PC-9 (cell line): ENCODE data around the gene SLC25A30. TPM values are rescaled to one million over a fixed set of nuclear protein-coding genes. Genes with fewer than 3 reads are reported as not detected.

Experiments used
- Bru-seq: library from RNA; stranded (reverse); fragments of 400-500 nt; gene quantifications from one replicate; lab custom pipeline; 2021; lab: Mats Ljungman, UMichigan
- BruChase-seq, 2 experiments: library from RNA; stranded (reverse); fragments of 400-500 nt; gene quantifications; one replicate each; lab custom pipeline; 2021; lab: Mats Ljungman, UMichigan
- BruUV-seq: library from RNA; stranded (reverse); fragments of 400-500 nt; replicated peaks from 2 replicates; lab custom pipeline; 2021; lab: Mats Ljungman, UMichigan
- CTCF ChIA-PET: fragments of 300-600 bp; sonication (Branson Sonifier 250); formaldehyde crosslinking; loops from one replicate; lab custom pipeline; 2022; ENCODE audit warnings: antibody characterized with exemption; lab: Charles Lee
- POLR2A ChIA-PET: fragments of 300-600 bp; sonication (Branson Sonifier 250); formaldehyde crosslinking; loops from one replicate; lab custom pipeline; 2022; ENCODE audit warnings: antibody characterized with exemption; ENCODE audit not compliant: unreplicated experiment; lab: Charles Lee
- DNase-seq, 2 experiments: peaks; one replicate each; pipeline versions ENCODE4 v3.0.0 to v3.0.0-alpha.2; 2015 to 2022; ENCODE audit warnings: mixed read lengths in 1 of 2
- H2AFZ ChIP-seq: fragments of 200-600 bp; sonication (generic); 2 replicates; pipeline ENCODE4 v1.8.1; 2017; ENCODE audit warnings: antibody characterized with exemption
- H3F3A ChIP-seq: fragments of 200-600 bp; sonication (generic); 2 replicates; pipeline ENCODE4 v1.8.1; 2017; ENCODE audit warnings: antibody characterized with exemption, mild to moderate bottlenecking, low read depth; ENCODE audit not compliant: insufficient read depth
- H3K27ac ChIP-seq: fragments of 200-600 bp; sonication (generic); 2 replicates; pipeline ENCODE4 v1.6.1; 2016; ENCODE audit warnings: mixed run types
- H3K27me3 ChIP-seq: fragments of 200-600 bp; sonication (generic); 2 replicates; pipeline ENCODE4 v1.6.1; 2016; ENCODE audit warnings: low read depth, mixed run types; ENCODE audit not compliant: insufficient read depth
- H3K36me3 ChIP-seq: fragments of 200-600 bp; sonication (generic); 2 replicates; pipeline ENCODE4 v1.6.1; 2016; ENCODE audit warnings: low read depth, mixed run types
- H3K4me1 ChIP-seq: fragments of 200-600 bp; sonication (generic); replicated peaks from 2 replicates; pipeline ENCODE4 v1.6.1; 2016; ENCODE audit warnings: mixed run types; ENCODE audit not compliant: insufficient read depth
- H3K4me2 ChIP-seq: fragments of 200-600 bp; sonication (generic); 2 replicates; pipeline ENCODE4 v1.6.1; 2017; ENCODE audit warnings: mixed run types
- H3K4me3 ChIP-seq: fragments of 200-600 bp; sonication (generic); 2 replicates; pipeline ENCODE4 v1.6.1; 2016; ENCODE audit warnings: mixed run types
- H3K79me2 ChIP-seq: fragments of 200-600 bp; sonication (generic); 2 replicates; pipeline ENCODE4 v1.6.1; 2017; ENCODE audit warnings: low read depth, mixed run types
- H3K9me2 ChIP-seq: fragments of 200-600 bp; sonication (generic); 2 replicates; pipeline ENCODE4 v1.8.1; 2017; ENCODE audit warnings: mild to moderate bottlenecking; ENCODE audit not compliant: insufficient read depth
- H3K9me3 ChIP-seq: fragments of 200-600 bp; sonication (generic); 2 replicates; pipeline ENCODE4 v1.8.1; 2016; ENCODE audit warnings: low read depth; ENCODE audit not compliant: insufficient read depth
- H4K20me1 ChIP-seq: fragments of 200-600 bp; sonication (generic); 2 replicates; pipeline ENCODE4 v1.8.1; 2017; ENCODE audit not compliant: insufficient read depth
- EZH2 ChIP-seq: fragments of 200-600 bp; sonication (generic); IDR thresholded peaks from 2 replicates; pipeline ENCODE4 v1.8.0; 2017; ENCODE audit warnings: antibody characterized with exemption, low read depth
- intact Hi-C: fragments of 100-400 bp; cut with micrococcal nuclease; formaldehyde crosslinking; loops from one replicate; pipeline ENCODE4 v1.10.0; 2022; ENCODE audit not compliant: unreplicated experiment
- long read RNA-seq: library from polyadenylated mRNA; stranded (forward); transcript quantifications from one replicate; pipeline ENCODE4 v2.0.0, GENCODE V29; 2022
- total RNA-seq: library from RNA; stranded (reverse); gene quantifications from 2 replicates; pipeline ENCODE4 v1.2.3, GENCODE V29; 2021
- TF ChIP-seq, protein P1 (sequence below): fragments of 200-600 bp; sonication (generic); conservative IDR thresholded peaks from 2 replicates; pipeline ENCODE4 v1.6.1; 2017; ENCODE audit warnings: mixed run types, antibody characterized with exemption, mild to moderate bottlenecking, moderate library complexity

Gene SLC25A30, protein sequence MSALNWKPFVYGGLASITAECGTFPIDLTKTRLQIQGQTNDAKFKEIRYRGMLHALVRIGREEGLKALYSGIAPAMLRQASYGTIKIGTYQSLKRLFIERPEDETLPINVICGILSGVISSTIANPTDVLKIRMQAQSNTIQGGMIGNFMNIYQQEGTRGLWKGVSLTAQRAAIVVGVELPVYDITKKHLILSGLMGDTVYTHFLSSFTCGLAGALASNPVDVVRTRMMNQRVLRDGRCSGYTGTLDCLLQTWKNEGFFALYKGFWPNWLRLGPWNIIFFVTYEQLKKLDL
- 11.2 and 12.5 TPM in 2 replicates for total RNA-seq
- Bru-seq, nascent RNA, result percentile 62 among the genes with signal in this experiment
- percentile 63 among the genes with signal in this experiment for BruChase-seq, experiment 1, labeled RNA remaining after a 2-hour chase
- BruChase-seq, experiment 2, labeled RNA remaining after a 6-hour chase, result percentile 71 among the genes with signal in this experiment
- long read RNA-seq, partial matches to known transcripts, result 1 of 4 reads
- long read RNA-seq, other reads (novel, unspliced or antisense), result 2 of 4 reads

DNA sequence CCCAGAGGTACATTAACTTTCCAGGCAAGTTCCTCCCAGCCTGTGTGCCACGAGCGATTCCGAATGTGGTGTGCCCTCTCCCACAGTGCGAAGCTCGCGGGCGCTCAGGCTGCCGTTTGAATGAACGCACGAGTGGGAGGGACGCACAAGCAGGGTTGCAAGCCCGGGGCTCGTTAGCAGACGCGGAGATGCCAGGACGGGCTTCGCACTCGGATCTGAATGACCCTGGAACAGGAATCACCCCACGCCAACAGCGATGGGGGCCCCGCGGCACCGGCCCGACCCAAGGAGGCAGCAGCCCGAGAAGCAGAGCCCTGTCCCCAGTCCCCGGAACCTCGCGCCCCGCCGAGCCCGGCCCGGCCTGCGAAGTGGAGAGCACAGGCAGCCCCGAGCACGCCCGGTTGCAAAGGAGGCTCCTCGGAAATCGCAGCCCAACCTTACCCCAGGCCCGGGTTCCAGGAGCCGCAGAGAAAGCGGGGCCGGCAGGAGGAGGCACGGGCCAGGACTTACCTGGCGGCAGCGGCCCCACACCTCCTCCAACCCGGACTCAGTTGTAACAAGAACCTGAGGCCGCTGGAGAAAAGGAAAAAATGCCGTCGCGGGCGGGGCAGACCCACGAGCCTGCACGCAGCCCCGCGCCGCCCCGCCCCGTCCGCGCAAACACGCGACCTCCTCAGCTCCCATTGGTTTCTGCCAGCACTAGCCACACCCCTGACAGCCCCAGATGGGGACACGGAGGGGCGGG, at the start of gene SLC25A30:
Gene SLC25A30 (minus strand): TSS at position 584 of the 745 bp plus-strand sequence. CDS start 6,948 bp downstream, outside the sequence.
- Histone ChIP-seq H3K27ac (peak within 1 kb of the TSS; percentile 59), H4K20me1 (no peaks in the 10 kb centered on the region), H3K4me1 (peaks cover 11% of the 10 kb centered on the region), H3K36me3 (no peaks in the 10 kb centered on the region), H3K9me2 (no peaks in the 10 kb centered on the region), H3K4me3 (peak within 1 kb of the TSS; percentile 63), H3K9me3 (no peaks in the 10 kb centered on the region), H3F3A (peaks cover 34% of the 10 kb centered on the region), H3K79me2 (no peaks in the 10 kb centered on the region), H2AFZ (peak within 1 kb of the TSS; percentile 84), H3K4me2 (peak within 1 kb of the TSS; percentile 95), H3K27me3 (no peaks in the 10 kb centered on the region)
- ChIA-PET CTCF (interaction anchor here (0.7 kb wide), 1 partner anchor 24 kb away, joined by 9 read pairs; no protein-coding TSS in a partner anchor), POLR2A (interaction anchor here (0.6 to 0.7 kb wide), 3 partner anchors 18 to 56 kb away, joined by 3 to 18 read pairs (median 5); no protein-coding TSS in a partner anchor)
- TF ChIP-seq EZH2, result no peak
- TF ChIP-seq, protein P1, sequence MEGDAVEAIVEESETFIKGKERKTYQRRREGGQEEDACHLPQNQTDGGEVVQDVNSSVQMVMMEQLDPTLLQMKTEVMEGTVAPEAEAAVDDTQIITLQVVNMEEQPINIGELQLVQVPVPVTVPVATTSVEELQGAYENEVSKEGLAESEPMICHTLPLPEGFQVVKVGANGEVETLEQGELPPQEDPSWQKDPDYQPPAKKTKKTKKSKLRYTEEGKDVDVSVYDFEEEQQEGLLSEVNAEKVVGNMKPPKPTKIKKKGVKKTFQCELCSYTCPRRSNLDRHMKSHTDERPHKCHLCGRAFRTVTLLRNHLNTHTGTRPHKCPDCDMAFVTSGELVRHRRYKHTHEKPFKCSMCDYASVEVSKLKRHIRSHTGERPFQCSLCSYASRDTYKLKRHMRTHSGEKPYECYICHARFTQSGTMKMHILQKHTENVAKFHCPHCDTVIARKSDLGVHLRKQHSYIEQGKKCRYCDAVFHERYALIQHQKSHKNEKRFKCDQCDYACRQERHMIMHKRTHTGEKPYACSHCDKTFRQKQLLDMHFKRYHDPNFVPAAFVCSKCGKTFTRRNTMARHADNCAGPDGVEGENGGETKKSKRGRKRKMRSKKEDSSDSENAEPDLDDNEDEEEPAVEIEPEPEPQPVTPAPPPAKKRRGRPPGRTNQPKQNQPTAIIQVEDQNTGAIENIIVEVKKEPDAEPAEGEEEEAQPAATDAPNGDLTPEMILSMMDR, result no peak
- DNase-seq, result peak; percentile 82 to 96
- TSS peak; percentile 67 for BruUV-seq
- intact Hi-C loops, result loop anchor here (2.0 kb wide), 1 partner anchor 47 kb away; the partner anchor contains the start of gene COG3

DNA sequence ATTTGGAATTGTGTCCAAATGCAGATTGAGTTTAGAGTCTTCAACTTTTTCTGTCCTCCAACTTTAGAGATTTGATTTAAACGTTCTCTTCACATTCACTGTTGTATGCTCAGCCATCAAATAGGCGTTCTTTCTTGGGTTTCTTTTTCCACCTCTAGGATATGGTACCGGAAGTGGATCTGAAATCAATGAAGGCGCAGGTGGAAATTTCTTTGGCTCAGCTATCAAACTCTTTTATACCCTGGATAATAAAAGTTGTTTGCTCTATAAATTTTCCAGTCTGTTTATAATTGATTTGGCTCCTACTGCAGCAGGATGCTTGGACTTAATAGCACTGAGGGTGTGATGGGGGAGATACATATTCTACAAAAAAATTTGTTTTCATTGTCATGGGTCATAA, 48.2 kb upstream of the SLC25A30 start:
- DNase-seq, result no peak
- Histone ChIP-seq H3K79me2 (peaks cover 66% of the 10 kb centered on the region), H2AFZ (no peak overlapping the region), H3K27me3 (no peaks in the 10 kb centered on the region), H3K36me3 (peaks cover 8% of the 10 kb centered on the region; the same call in 1 of the 2 replicates), H3K9me2 (no peaks in the 10 kb centered on the region), H3K9me3 (no peaks in the 10 kb centered on the region), H3K4me2 (peak overlapping the region; percentile 98), H3K4me1 (peaks cover 39% of the 10 kb centered on the region), H4K20me1 (peaks cover 43% of the 10 kb centered on the region), H3F3A (peaks cover 15% of the 10 kb centered on the region; the same call in 1 of the 2 replicates), H3K27ac (no peak overlapping the region), H3K4me3 (peak overlapping the region; percentile 83)
- ChIA-PET CTCF (no interaction called here), POLR2A (no interaction called here)
- intact Hi-C loops, result no loop called here
- no TSS peak for BruUV-seq
- TF ChIP-seq, protein P1, result no peak
- TF ChIP-seq EZH2, result no peak
